WTC11 (cell line): ENCODE measurements around the gene RIMBP2. TPM values are rescaled to one million over a fixed set of nuclear protein-coding genes. Genes with fewer than 3 reads are reported as not detected.

Source experiments
- ATAC-seq: fragments of 200-7000 bp; cut with Tn5 transposase; 2 replicates; pipeline ENCODE4 v1.10.0; 2021; ENCODE audit warnings: mild to moderate bottlenecking, moderate library complexity
- CTCF ChIA-PET: fragments of 300-600 bp; sonication (Branson Sonifier 250); formaldehyde crosslinking; loops from one replicate; lab custom pipeline; 2021; ENCODE audit warnings: antibody characterized with exemption; lab: Charles Lee
- POLR2A ChIA-PET: fragments of 350-600 bp; sonication (Branson Sonifier 250); formaldehyde crosslinking; loops from one replicate; lab custom pipeline; 2021; ENCODE audit warnings: antibody characterized with exemption; lab: Charles Lee
- DNase-seq: peaks from one replicate; pipeline ENCODE4 v3.0.0; 2021; ENCODE audit warnings: low spot score
- H3K27ac Mint-ChIP-seq: 2 replicates; pipeline ENCODE4 v1.8.0; 2021; ENCODE audit warnings: mixed read lengths
- H3K27me3 Mint-ChIP-seq: 2 replicates; pipeline ENCODE4 v1.8.0; 2021; ENCODE audit warnings: low read depth, mild to moderate bottlenecking, moderate library complexity, mixed read lengths
- H3K36me3 Mint-ChIP-seq: 2 replicates; pipeline ENCODE4 v1.8.0; 2021; ENCODE audit warnings: mixed read lengths
- H3K4me1 Mint-ChIP-seq: 2 replicates; pipeline ENCODE4 v1.8.0; 2022; ENCODE audit warnings: mixed read lengths
- H3K4me3 Mint-ChIP-seq: 2 replicates; pipeline ENCODE4 v1.8.0; 2021; ENCODE audit warnings: mild to moderate bottlenecking, moderate library complexity, mixed read lengths
- H3K9me3 Mint-ChIP-seq: 2 replicates; pipeline ENCODE4 v1.8.0; 2021; ENCODE audit warnings: mixed read lengths
- CBFB ChIP-seq: sonication (generic); formaldehyde crosslinking; IDR thresholded peaks from 2 replicates; pipeline ENCODE4 v1.8.1; 2022; ENCODE audit warnings: mild to moderate bottlenecking, low read depth, missing genetic modification reagents
- EMX1 ChIP-seq: fragments of 250-450 bp; sonication (Bioruptor Pico); IDR thresholded peaks from 2 replicates; pipeline ENCODE4 v1.8.0; 2021; ENCODE audit warnings: mild to moderate bottlenecking
- ESRRA ChIP-seq: sonication (generic); formaldehyde crosslinking; IDR thresholded peaks from 2 replicates; pipeline ENCODE4 v1.8.1; 2022; ENCODE audit warnings: mild to moderate bottlenecking, missing genetic modification reagents, borderline replicate concordance
- FOXJ3 ChIP-seq: sonication (generic); formaldehyde crosslinking; IDR thresholded peaks from 2 replicates; pipeline ENCODE4 v1.9.0; 2021; ENCODE audit warnings: missing genetic modification reagents, mild to moderate bottlenecking, borderline replicate concordance
- GRHL2 ChIP-seq: fragments of 250-450 bp; sonication (Bioruptor Pico); IDR thresholded peaks from 2 replicates; pipeline ENCODE4 v1.8.0; 2022; ENCODE audit warnings: mild to moderate bottlenecking, moderate library complexity; ENCODE audit not compliant: insufficient replicate concordance, severe bottlenecking
- KAT7 ChIP-seq: sonication (generic); formaldehyde crosslinking; IDR thresholded peaks from 2 replicates; pipeline ENCODE4 v1.8.1; 2023; ENCODE audit warnings: missing genetic modification reagents, mild to moderate bottlenecking, borderline replicate concordance
- MXD4 ChIP-seq: fragments of 250-450 bp; sonication (Bioruptor Pico); IDR thresholded peaks from 2 replicates; pipeline ENCODE4 v1.8.0; 2021; ENCODE audit warnings: mild to moderate bottlenecking, moderate library complexity, borderline replicate concordance
- MYBL2 ChIP-seq: sonication (generic); formaldehyde crosslinking; IDR thresholded peaks from 2 replicates; pipeline ENCODE4 v1.8.1; 2023; ENCODE audit warnings: mild to moderate bottlenecking, moderate library complexity, missing genetic modification reagents
- NFYB ChIP-seq: sonication (generic); formaldehyde crosslinking; conservative IDR thresholded peaks from 2 replicates; pipeline ENCODE4 v1.8.0; 2022; ENCODE audit warnings: low read depth, missing genetic modification reagents
- NR2C2 ChIP-seq: sonication (generic); formaldehyde crosslinking; IDR thresholded peaks from 2 replicates; pipeline ENCODE4 v1.8.0; 2022; ENCODE audit warnings: mild to moderate bottlenecking, missing genetic modification reagents
- NR3C1 ChIP-seq: sonication (generic); formaldehyde crosslinking; conservative IDR thresholded peaks from 2 replicates; pipeline ENCODE4 v1.8.1; 2023; ENCODE audit warnings: low read depth, mild to moderate bottlenecking, missing genetic modification reagents
- RELA ChIP-seq: sonication (generic); formaldehyde crosslinking; IDR thresholded peaks from 2 replicates; pipeline ENCODE4 v1.8.1; 2022; ENCODE audit warnings: missing genetic modification reagents, mild to moderate bottlenecking, borderline replicate concordance
- SOX15 ChIP-seq: fragments of 250-450 bp; sonication (Bioruptor Pico); IDR thresholded peaks from 2 replicates; pipeline ENCODE4 v1.9.0; 2021; ENCODE audit warnings: mild to moderate bottlenecking
- TCF7 ChIP-seq: sonication (generic); formaldehyde crosslinking; IDR thresholded peaks from 2 replicates; pipeline ENCODE4 v1.8.0; 2022; ENCODE audit warnings: mild to moderate bottlenecking, low read depth, missing genetic modification reagents, moderate library complexity
- TP53 ChIP-seq: sonication (generic); formaldehyde crosslinking; IDR thresholded peaks from 2 replicates; pipeline ENCODE4 v1.8.1; 2023; ENCODE audit warnings: mild to moderate bottlenecking, missing genetic modification reagents
- ZBTB21 ChIP-seq: sonication (generic); formaldehyde crosslinking; IDR thresholded peaks from 2 replicates; pipeline ENCODE4 v1.8.1; 2023; ENCODE audit warnings: mild to moderate bottlenecking, missing genetic modification reagents, borderline replicate concordance
- ZNF423 ChIP-seq: fragments of 250-450 bp; sonication (Bioruptor Pico); IDR thresholded peaks from 2 replicates; pipeline ENCODE4 v2.1.2; 2022; ENCODE audit warnings: mild to moderate bottlenecking, moderate library complexity
- total RNA-seq: library from RNA; stranded (reverse); gene quantifications from 3 replicates; pipeline ENCODE4 v1.2.3, GENCODE V29; 2021
- TF ChIP-seq, protein P1 (sequence below): fragments of 250-450 bp; sonication (Bioruptor Pico); IDR thresholded peaks from 2 replicates; pipeline ENCODE4 v1.8.0; 2021; ENCODE audit warnings: mild to moderate bottlenecking
- TF ChIP-seq, protein P2 (sequence below): sonication (generic); formaldehyde crosslinking; IDR thresholded peaks from 2 replicates; pipeline ENCODE4 v1.8.1; 2022; ENCODE audit warnings: mild to moderate bottlenecking, missing genetic modification reagents, moderate library complexity, borderline replicate concordance
- TF ChIP-seq, protein P3 (sequence below): sonication (generic); formaldehyde crosslinking; IDR thresholded peaks from 2 replicates; pipeline ENCODE4 v1.8.1; 2022; ENCODE audit warnings: low read depth, missing genetic modification reagents, borderline replicate concordance
- TF ChIP-seq, protein P4 (sequence below): fragments of 250-450 bp; sonication (Bioruptor Pico); IDR thresholded peaks from 2 replicates; pipeline ENCODE4 v1.9.0; 2021; ENCODE audit warnings: moderate library complexity, mild to moderate bottlenecking, inconsistent platforms, borderline replicate concordance
- TF ChIP-seq, protein P5 (sequence below): sonication (generic); formaldehyde crosslinking; IDR thresholded peaks from 2 replicates; pipeline ENCODE4 v1.8.0; 2023; ENCODE audit warnings: missing genetic modification reagents, mild to moderate bottlenecking, borderline replicate concordance
- TF ChIP-seq, protein P6 (sequence below): sonication (generic); formaldehyde crosslinking; IDR thresholded peaks from 2 replicates; pipeline ENCODE4 v1.8.1; 2023; ENCODE audit warnings: mild to moderate bottlenecking, moderate library complexity, missing genetic modification reagents

The RIMBP2 gene
- total RNA-seq, 1 experiment from 2014 or later: 2.6 TPM

DNA sequence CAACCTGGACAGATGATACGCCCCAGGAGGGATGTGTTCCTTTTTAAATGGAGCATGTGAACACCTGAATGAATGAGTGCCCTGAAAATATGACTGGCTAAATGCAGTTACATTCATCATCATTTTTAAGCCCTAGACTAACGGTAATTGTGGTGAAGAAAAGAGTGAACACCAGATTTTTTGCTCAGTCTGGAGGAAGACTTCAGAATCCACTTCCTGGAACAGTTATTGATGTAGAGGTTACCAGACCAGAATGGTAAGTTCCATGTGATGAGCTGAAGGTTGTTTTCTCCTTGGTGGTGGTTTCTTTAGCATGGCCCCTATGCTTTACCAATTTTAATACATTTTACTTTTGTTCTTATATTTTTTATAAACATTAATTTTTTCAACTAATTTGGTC is 349.1 kb downstream of the RIMBP2 start (continued):
- TF ChIP-seq NR2C2 (CRISPR knock-in tag) (no peak), MYBL2 (no peak), GRHL2 (no peak), KAT7 (CRISPR knock-in tag) (no peak), TCF7 (CRISPR knock-in tag) (no peak), RELA (CRISPR knock-in tag) (no peak), MXD4 (CRISPR knock-in tag) (no peak)
- TF ChIP-seq, protein P1, sequence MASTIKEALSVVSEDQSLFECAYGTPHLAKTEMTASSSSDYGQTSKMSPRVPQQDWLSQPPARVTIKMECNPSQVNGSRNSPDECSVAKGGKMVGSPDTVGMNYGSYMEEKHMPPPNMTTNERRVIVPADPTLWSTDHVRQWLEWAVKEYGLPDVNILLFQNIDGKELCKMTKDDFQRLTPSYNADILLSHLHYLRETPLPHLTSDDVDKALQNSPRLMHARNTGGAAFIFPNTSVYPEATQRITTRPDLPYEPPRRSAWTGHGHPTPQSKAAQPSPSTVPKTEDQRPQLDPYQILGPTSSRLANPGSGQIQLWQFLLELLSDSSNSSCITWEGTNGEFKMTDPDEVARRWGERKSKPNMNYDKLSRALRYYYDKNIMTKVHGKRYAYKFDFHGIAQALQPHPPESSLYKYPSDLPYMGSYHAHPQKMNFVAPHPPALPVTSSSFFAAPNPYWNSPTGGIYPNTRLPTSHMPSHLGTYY (CRISPR knock-in tag): no peak
- TF ChIP-seq, protein P2, sequence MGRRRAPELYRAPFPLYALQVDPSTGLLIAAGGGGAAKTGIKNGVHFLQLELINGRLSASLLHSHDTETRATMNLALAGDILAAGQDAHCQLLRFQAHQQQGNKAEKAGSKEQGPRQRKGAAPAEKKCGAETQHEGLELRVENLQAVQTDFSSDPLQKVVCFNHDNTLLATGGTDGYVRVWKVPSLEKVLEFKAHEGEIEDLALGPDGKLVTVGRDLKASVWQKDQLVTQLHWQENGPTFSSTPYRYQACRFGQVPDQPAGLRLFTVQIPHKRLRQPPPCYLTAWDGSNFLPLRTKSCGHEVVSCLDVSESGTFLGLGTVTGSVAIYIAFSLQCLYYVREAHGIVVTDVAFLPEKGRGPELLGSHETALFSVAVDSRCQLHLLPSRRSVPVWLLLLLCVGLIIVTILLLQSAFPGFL (CRISPR knock-in tag): no peak
- TF ChIP-seq, protein P3, sequence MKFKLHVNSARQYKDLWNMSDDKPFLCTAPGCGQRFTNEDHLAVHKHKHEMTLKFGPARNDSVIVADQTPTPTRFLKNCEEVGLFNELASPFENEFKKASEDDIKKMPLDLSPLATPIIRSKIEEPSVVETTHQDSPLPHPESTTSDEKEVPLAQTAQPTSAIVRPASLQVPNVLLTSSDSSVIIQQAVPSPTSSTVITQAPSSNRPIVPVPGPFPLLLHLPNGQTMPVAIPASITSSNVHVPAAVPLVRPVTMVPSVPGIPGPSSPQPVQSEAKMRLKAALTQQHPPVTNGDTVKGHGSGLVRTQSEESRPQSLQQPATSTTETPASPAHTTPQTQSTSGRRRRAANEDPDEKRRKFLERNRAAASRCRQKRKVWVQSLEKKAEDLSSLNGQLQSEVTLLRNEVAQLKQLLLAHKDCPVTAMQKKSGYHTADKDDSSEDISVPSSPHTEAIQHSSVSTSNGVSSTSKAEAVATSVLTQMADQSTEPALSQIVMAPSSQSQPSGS (CRISPR knock-in tag): no peak

DNA sequence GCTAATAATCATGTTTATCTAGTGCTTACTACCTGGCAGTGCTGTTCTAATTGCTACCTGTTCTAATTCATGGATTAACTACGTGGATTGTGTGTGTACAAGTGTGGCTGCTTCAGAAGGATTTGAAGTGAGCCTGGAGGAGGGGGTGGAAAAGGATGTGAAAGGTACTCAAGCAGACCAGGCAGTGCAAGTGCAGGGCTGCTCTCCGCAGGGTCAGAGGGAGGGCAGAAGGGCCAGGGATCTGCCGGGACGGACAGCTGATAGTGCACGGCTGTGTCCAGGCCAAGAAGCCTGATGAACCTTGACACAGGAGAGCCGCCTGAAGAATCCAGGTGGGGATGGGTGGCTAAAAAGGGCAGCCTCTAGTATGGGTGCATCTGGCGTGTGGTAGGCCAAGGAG is 349.9 kb downstream of the RIMBP2 start:
- ATAC-seq (no peak), DNase-seq (no peak)
- peaks cover 62% of the 10 kb centered on the region for H3K9me3 Mint-ChIP-seq
- POLR2A ChIA-PET: no interaction called here
- peaks cover 11% of the 10 kb centered on the region for H3K36me3 Mint-ChIP-seq
- no peak overlapping the region for H3K27ac Mint-ChIP-seq
- H3K4me1 Mint-ChIP-seq: 0 out of 2 replicates have a peak, but pooled peaks cover 2% of the 10 kb centered on the region
- no peak overlapping the region for H3K4me3 Mint-ChIP-seq
- no peaks in the 10 kb centered on the region; the same call in 1 of the 2 replicates for H3K27me3 Mint-ChIP-seq
- TF ChIP-seq, protein P4, sequence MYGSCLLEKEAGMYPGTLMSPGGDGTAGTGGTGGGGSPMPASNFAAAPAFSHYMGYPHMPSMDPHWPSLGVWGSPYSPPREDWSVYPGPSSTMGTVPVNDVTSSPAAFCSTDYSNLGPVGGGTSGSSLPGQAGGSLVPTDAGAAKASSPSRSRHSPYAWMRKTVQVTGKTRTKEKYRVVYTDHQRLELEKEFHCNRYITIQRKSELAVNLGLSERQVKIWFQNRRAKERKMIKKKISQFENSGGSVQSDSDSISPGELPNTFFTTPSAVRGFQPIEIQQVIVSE (CRISPR knock-in tag): no peak
- TF ChIP-seq, all 79 proteins: peak for 0
- CTCF ChIA-PET: no interaction called here

DNA sequence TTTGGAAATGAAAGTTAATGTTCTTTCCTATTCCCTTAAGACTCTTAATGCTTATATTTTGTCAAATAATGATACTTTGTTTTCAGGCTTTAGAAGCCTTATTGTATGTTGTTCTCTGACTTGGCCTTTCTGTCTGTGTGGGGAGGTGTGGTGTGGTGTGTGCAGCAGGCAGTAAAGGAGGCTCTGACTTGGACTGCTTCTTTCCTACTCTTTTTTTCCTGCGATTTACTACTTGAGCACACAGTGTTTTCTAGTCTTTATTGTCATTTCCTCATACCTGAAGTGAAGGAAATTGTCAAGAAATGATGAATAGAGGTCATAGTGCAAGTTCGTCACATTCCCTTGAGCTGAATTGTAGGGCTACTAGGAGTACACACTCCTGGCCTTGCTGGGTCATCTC is 351.5 kb downstream of the RIMBP2 start:
- peaks cover 69% of the 10 kb centered on the region for H3K9me3 Mint-ChIP-seq
- no peak for TF ChIP-seq EMX1 (CRISPR knock-in tag)
- TF ChIP-seq NFYB (CRISPR knock-in tag): no peak
- no peak for TF ChIP-seq TP53 (CRISPR knock-in tag)
- TF ChIP-seq, protein P5, sequence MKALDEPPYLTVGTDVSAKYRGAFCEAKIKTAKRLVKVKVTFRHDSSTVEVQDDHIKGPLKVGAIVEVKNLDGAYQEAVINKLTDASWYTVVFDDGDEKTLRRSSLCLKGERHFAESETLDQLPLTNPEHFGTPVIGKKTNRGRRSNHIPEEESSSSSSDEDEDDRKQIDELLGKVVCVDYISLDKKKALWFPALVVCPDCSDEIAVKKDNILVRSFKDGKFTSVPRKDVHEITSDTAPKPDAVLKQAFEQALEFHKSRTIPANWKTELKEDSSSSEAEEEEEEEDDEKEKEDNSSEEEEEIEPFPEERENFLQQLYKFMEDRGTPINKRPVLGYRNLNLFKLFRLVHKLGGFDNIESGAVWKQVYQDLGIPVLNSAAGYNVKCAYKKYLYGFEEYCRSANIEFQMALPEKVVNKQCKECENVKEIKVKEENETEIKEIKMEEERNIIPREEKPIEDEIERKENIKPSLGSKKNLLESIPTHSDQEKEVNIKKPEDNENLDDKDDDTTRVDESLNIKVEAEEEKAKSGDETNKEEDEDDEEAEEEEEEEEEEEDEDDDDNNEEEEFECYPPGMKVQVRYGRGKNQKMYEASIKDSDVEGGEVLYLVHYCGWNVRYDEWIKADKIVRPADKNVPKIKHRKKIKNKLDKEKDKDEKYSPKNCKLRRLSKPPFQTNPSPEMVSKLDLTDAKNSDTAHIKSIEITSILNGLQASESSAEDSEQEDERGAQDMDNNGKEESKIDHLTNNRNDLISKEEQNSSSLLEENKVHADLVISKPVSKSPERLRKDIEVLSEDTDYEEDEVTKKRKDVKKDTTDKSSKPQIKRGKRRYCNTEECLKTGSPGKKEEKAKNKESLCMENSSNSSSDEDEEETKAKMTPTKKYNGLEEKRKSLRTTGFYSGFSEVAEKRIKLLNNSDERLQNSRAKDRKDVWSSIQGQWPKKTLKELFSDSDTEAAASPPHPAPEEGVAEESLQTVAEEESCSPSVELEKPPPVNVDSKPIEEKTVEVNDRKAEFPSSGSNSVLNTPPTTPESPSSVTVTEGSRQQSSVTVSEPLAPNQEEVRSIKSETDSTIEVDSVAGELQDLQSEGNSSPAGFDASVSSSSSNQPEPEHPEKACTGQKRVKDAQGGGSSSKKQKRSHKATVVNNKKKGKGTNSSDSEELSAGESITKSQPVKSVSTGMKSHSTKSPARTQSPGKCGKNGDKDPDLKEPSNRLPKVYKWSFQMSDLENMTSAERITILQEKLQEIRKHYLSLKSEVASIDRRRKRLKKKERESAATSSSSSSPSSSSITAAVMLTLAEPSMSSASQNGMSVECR: no peak
- TF ChIP-seq SOX15 (CRISPR knock-in tag): no peak
- no peak for TF ChIP-seq GRHL2
- no peak for TF ChIP-seq NR3C1 (CRISPR knock-in tag)
- TF ChIP-seq FOXJ3 (CRISPR knock-in tag): no peak
- TF ChIP-seq, protein P6, sequence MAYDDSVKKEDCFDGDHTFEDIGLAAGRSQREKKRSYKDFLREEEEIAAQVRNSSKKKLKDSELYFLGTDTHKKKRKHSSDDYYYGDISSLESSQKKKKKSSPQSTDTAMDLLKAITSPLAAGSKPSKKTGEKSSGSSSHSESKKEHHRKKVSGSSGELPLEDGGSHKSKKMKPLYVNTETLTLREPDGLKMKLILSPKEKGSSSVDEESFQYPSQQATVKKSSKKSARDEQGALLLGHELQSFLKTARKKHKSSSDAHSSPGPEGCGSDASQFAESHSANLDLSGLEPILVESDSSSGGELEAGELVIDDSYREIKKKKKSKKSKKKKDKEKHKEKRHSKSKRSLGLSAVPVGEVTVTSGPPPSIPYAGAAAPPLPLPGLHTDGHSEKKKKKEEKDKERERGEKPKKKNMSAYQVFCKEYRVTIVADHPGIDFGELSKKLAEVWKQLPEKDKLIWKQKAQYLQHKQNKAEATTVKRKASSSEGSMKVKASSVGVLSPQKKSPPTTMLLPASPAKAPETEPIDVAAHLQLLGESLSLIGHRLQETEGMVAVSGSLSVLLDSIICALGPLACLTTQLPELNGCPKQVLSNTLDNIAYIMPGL: no peak
- TF ChIP-seq CBFB (CRISPR knock-in tag): no peak
- TF ChIP-seq ZBTB21: no peak
- no peak for TF ChIP-seq ZNF423 (CRISPR knock-in tag)
- no peak for TF ChIP-seq ESRRA (CRISPR knock-in tag)
- H3K4me1 Mint-ChIP-seq: no peaks in the 10 kb centered on the region
- ChIA-PET CTCF (no interaction called here), POLR2A (no interaction called here)
- no peak overlapping the region for H3K27ac Mint-ChIP-seq
- H3K4me3 Mint-ChIP-seq: no peak overlapping the region
- no peaks in the 10 kb centered on the region; the same call in 1 of the 2 replicates for H3K27me3 Mint-ChIP-seq
- DNase-seq (no peak), ATAC-seq (no peak)
- peaks cover 19% of the 10 kb centered on the region for H3K36me3 Mint-ChIP-seq
